Thyroid gland (tissue), 4 donors: ENCODE data around the gene GARIN5A.

ENCODE experiments used
- POLR2A ChIP-seq, 2 donors: fragments of 450-650 bp; IDR thresholded peaks; one replicate each; pipeline ENCODE4 v1.6.1; 2017; ENCODE audit warnings: antibody characterized with exemption in 2 of 2, mild to moderate bottlenecking in 2 of 2, moderate library complexity in 1 of 2
- TF ChIP-seq, protein P1 (sequence below), 6 experiments: fragments of 200-600 bp in 3 of 6; fragments of 450-650 bp in 3 of 6; sonication (generic) in 3 of 6; IDR thresholded peaks; one replicate each; pipeline ENCODE4 v1.5.1; 2016 to 2019; ENCODE audit warnings: antibody characterized with exemption in 6 of 6, mild to moderate bottlenecking in 2 of 6, inconsistent platforms in 1 of 6, moderate library complexity in 1 of 6

- TF ChIP-seq, protein P1, sequence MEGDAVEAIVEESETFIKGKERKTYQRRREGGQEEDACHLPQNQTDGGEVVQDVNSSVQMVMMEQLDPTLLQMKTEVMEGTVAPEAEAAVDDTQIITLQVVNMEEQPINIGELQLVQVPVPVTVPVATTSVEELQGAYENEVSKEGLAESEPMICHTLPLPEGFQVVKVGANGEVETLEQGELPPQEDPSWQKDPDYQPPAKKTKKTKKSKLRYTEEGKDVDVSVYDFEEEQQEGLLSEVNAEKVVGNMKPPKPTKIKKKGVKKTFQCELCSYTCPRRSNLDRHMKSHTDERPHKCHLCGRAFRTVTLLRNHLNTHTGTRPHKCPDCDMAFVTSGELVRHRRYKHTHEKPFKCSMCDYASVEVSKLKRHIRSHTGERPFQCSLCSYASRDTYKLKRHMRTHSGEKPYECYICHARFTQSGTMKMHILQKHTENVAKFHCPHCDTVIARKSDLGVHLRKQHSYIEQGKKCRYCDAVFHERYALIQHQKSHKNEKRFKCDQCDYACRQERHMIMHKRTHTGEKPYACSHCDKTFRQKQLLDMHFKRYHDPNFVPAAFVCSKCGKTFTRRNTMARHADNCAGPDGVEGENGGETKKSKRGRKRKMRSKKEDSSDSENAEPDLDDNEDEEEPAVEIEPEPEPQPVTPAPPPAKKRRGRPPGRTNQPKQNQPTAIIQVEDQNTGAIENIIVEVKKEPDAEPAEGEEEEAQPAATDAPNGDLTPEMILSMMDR (IDR thresholded peaks at IDR 0.05) = no peak
- TF ChIP-seq POLR2A (IDR thresholded peaks at IDR 0.05) = no peak
Measured at GRCh38 chr19:50422397-50423278, 54.0 kb downstream of the GARIN5A start.
